Measurements from ENCODE around the gene FOXG1.

The FOXG1 gene

DNA sequence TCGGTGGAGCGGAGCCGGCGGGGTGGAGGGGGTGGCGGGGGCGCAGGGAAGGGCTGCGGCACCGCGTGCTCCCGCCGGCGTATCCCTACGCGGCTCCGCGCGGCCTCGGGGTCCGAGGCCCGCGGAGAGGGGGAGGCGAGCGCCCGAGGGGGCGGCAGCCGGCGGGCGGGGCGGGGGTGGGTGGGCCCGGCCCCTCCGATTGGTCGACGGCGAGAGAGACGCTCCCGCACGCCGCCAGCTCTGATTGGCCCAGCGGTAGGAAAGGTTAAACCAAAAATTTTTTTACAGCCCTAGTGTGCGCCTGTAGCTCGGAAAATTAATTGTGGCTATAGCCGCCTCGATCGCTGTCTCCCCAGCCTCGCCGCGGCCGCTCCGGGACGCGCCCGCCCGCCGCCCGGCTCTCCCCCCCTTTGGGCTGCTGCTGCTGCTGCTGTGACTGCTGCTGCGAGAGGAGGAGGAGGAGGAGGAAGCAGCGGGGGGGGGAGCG, at the start of gene FOXG1:
TSS of gene FOXG1 (plus strand) at position 319 of the 487 bp plus-strand sequence. CDS start 493 bp downstream, outside the sequence.
- DNase-seq (ENCODE audit: low read depth): peak; percentile 37

DNA sequence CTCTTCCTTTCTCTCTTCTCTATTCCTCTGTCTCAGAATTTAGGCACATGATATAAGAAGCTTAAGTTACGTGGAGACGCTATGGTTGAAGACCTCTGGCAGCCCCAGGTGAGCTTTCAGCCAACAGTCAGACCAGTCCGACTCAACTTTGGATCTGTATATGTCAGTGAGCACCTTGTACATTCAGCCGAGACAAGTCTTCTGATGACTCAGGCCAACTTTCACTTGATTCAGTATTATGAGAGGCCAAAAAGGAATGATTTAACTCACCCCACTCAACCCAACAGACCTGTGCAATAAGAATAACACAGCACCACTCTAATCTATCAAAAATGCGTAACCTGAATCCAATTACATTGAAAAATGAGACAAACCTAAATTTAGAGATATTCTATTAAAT, 47.5 kb upstream of the FOXG1 start:
- DNase-seq (ENCODE audit: low read depth): peak; percentile 22

DNA sequence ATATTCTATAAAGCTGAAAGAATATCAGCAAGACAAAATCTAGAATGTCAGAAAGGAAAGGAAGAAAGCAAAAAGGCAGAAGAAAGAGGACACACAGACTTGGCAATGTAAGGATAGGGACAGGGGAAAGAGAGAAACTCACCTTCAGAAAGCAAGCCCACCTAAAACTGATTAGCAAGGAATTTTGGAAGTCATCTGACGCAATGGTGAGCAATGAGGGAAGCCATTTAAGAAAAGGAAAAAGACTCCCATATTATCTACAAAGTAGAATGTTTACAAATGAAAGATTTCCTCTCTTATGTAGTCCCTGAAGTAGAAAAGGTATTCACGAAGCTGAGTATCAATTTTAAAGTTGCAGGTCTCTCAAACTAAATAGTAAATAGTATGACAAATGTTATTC, 35.2 kb upstream of the FOXG1 start:
- no peak for DNase-seq (ENCODE audit: low read depth)

DNA sequence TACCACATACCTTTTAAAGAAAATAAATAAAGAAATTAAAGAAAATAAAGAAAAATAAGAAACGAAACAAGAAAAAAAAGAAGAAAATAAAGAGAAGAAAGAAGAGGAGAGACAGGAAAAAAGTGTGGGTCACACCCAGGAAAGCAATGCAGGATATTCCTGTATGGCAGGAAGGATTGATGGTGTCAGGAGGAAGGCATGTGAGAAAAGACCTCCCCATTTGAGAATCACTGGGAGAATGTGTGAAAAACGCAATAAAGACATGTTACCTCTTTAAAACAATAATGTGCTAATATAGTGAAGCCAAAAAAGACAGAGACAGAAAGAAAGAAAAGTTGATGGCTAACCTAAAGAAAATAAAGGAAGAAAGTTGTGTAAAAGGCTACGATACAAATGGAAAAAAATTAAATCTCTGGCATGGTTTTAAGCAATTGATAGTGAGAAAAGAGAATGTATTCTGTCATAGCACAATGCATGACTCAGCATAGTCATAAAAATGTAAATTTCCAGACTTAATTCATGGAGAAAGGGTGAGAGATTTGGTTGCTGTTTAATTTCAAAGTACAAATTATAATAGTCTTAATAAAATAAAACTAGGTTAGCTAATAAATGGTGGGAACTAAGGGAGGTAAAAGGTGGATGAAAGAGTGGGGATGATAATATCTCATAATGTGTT, 24.3 kb upstream of the FOXG1 start:
- no peak for DNase-seq (ENCODE audit: low read depth)

DNA sequence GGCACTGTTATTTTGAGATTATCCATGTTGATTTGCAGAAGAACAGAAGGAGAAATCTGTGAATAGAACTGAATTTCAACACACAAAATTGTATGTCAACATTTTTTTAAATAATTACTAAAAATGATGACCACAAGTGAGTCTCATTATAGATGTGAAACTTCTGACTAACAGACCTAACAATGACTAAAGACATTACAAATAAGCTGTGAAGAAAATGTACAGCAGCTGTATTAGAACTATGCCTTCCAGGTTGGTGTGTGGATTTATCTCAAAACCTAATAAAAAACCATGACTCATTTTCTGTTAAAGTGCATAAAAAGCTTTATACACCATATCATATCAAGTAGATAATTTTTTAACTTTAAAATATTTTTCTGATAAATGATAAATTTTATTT, 22.5 kb upstream of the FOXG1 start:
- DNase-seq (ENCODE audit: low read depth): no peak

DNA sequence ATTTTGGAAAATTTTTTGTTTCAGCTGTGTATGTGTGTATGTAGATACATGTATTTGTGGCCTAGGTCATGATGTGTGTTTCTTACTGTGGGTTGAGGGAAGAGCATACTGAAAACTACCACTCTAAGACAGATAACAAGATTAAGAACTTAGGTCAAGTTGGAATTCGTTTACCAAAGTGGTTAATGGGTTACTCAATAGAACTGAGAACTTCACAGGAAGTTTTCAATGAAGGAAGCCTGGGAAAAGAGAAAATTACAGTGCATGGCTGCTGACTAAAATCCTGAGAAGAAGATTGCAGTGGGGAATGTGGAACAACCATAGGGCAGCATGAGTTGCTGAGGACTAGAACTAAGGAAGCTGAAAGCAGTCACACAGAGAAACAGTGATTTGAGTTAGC, 21.4 kb upstream of the FOXG1 start:
- DNase-seq (ENCODE audit: low read depth): peak; percentile 30

DNA sequence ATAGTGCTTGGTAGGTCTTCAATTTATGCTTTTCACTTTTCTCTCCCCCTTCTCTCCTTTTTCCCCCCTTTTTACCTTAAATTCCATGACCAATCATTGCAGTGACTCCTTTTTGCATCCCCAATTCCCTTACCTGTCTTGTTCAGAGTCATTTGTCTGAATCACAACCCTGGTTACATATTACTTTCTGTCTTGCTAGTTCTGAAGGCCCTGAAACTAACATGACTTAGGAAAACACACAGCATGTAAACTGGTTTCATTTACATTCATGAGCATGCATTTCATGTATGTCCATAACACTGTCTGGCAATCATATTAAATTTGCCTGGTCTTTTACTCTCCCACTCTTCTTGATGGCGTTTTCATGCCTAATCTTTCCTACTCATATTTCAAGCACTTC, 20.3 kb upstream of the FOXG1 start:
- DNase-seq (ENCODE audit: low read depth): no peak

DNA sequence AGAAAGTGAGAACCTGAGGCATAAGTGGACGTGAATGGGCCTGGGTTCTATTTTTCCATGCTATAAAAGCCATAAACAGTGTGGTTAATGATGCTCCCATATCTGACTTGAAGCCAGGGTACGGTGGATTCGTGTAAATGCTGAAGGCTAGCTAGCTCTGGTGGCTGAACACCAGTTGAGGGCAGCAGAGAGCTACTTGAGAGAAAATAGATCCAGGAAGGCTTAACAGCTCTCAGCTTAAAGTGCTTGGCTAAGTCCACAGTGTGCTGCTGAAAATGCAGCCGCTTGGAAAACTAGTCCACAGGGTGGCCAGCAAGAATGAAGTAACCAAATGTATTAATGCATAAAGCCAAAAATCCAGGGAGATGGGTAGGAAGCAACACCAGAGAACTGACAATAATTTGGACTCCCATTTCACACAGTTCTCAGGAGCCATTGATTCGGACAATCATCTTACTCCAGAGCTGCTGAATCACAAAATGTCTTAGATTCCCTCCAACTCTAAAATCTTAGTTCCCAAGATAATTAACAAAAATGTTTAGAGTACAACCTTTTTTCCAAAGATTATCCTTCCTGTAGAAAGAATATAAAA, 15.0 kb upstream of the FOXG1 start:
- DNase-seq (ENCODE audit: low read depth): peak; percentile 75

DNA sequence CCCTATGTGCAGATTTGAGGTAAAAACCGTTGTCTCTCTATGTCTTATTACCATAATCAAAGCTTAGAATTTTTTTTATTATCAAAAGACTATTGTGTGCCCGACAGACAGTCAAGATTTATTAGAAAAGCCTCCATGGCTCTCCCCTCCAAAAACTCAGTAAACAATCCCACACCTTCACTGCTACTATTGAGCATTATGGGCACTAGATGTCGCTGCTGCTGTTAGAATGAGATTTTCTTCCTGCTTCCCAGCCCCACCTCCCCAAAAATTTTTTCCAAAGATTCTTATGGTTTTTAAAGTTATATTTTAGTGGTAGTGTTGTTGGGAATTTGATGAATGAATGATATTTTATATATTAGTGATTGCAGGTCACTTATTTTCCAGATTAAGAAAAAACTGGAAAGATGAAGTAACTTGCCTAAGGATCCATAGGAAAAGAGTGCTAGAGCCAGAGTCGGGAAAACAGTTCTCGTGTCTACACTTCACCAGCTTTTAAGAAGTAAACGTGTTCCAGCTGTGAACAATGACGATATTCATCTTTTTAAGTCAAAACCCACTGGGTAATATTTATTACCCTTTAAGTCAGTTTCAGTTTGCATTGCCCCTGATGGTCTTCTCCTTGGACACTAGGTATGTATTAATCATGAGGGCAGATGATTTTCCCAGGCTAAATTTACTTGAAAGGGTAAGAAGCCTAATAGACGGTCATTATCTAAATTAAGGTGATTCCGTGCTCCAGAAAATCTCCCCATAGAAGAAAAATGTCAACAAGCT, 12.2 kb upstream of the FOXG1 start:
- DNase-seq (ENCODE audit: low read depth): peak; percentile 45

DNA sequence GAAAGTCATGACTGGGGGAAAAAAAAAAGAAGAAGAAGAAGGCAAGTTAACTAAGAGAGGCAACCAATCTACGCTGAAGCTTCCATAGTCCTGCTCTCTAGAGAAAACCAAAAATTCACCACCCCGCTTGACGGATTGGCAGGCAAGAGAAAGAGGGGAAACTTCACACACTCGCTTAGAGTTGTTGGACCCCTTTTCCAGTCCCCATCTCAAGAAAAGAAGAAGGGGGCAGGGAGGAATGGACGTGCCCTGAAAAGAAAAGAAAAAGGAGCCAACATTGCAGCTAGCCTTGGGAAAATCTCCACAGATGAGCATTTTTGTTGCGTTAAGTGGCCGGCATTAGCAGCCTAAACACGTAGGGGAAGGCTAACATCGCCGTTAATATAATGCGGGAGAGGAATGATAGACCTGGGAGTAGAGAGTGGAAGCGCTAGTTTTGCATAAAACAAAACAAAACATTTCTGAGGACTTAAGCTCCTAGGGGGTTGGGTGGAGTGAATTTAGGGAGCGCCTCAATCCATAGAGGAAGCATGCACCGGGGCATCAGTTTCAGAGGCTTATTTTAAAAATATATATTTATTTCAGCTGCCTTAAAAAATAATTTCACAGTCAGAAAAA, 11.3 kb upstream of the FOXG1 start:
- DNase-seq (ENCODE audit: low read depth): no peak

DNA sequence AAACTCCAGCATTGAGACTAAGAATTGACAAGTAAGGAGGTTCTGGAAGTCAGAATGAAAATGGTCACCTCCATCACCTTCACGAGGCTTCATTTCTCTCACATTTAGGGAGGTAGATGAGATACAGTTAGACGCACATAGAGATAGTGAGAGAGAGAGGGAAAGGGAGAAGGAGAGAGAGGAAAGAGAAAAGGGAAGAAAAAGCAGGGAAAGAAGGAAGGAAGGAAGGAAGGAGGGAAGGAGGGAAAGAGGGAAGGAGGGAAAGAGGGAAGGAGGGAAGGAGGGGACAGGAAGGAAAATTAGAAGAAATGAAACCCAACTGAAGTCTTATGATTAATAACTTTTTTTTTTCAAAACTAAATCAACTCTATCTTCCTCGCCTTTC, 10.7 kb upstream of the FOXG1 start:
- no peak for DNase-seq (ENCODE audit: low read depth)

DNA sequence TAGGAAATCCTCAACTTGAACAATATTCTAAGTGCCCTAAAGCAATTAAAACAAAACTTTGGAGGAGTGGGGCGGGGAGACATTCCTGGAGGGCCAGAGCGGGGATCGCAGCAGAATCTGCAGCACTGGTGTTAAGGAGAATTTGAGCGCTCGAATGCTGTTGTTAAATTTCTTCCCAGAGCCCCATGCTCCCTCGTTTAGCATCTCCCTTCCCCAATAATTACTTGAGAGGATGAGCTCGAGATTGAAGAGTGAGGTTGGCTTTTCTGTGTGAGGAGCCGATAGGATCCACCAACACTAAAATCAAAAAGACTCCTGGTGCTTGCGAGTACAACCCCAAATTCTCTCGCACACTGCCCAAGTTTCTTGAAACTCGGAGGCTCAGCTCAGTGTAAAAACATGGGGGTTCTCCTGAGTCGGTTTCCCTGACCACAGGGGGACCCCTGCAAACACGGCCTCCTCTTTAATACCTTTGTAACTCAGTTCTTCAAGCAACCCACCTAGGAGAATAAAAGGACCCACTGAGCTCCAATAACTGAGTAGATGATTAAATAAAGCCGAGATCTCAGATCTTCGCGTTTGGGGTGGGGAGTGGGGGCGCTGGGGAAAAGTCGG, 10.2 kb upstream of the FOXG1 start:
- no peak for DNase-seq (ENCODE audit: low read depth)

DNA sequence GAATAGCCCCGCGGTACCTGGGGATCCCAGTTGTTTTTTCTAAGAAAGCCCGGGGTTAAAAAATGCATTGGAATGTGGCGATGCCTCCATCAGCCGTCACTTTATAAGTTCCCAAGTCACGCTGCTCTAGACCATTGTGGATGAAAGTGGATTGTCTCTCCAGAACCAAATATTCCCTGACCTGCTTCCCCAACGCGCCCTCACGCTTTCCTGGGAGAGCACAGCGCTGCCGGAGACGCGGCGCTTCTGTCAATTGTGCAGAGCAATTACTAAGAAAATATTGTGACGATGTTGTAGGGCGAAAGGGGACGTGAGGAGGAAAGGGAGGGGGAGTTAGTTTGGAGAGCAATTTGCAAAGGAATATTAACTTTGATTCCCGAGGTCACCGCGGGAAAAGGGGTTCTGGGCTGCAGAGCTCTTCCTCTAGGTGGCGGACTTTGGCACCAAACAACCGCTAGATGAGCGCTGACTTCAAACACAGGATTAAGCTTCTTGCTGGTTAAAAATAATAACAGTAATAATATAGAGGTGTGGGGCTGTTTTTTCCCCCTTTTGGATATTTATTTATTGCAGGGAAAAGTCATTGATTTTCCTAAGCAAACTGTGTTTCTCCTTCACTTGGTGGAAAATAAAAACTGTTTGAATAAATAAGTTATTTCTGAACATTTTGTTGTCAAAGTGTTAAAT, 9.6 kb upstream of the FOXG1 start:
- peak; percentile 72 for DNase-seq (ENCODE audit: low read depth)

DNA sequence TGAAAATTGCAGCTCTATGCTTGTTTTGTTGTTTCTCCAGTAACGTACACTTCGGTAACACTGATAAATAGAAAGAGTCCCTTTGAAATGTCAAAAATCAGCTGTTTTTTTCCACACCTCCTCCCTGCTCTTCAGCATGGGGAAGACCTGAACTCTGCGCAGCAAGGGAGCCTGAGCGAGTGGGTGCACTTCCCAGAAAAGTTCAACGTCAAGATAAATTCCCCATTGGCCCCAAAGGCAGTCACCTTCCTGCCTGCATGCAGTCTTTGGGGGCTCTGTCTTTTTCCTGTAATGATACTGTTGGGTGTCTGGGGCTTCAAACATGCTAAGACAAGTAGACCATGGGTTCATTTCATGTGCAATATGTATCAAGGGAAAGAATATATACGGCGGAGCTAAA, 8.8 kb upstream of the FOXG1 start:
- DNase-seq (ENCODE audit: low read depth): no peak

DNA sequence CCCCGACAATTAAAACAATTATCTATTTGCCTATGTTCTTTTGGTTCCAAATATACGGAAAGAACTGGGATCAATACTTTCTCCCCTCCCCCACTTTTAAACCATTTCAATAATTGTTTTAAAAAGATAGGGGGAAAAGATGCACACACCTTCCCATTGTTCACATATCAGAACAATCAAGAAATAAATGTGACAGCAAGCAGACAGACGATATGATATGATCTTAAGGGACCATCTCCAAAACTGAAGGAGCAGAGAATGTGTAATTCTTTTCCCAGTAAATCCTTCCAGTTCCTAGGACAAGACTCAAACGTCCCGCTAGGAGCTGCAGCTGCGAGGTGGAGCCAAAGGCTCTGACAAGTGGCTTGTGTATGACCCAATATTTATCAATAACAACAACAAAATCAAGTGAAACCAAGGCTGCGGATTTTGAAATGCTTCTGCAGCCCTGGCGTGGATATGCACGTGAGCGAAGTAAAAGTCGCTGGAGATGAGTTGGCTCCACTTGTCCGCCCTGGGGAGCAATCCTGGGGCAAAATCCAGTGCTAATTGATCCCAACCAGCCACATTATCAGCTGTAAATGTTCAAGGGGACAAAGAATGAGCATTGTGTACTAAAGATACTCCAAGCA, 8.2 kb upstream of the FOXG1 start:
- no peak for DNase-seq (ENCODE audit: low read depth)

DNA sequence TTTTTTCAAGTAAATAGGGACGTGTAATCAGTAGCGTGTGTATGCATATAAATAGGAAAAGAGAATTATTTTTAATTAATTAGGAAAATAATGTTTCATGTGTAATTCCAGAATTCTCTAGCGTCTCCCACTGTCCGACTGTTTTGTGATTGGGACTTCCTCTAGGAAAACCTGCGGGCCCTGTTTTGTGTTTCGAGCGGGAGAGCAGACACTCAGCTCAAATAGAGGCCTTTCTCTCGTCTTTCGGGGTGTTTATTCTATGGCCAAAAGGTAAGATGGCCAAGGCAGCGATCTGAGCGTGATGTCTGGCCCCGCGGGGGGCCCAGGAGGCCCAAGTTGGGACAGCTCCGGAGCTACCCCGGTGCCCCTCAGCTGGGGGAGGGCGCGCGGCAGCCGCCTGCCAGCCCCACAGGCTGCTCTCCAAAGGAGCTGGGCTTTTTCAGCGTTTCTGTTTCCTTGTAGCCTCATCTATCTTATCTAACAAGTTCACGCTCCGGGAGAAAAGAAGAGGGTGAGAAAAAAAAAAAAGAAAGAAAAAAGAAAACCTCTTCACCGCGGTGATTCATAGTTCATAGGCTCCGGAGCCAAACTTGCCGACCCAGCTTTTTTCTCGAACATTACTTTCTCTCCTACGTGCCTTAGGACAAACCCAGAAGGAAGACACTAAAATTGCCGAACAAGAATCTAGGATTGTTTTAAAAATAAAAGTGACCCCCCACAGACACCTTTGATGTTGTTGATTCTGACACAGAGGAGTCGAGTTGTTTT, 7.5 kb upstream of the FOXG1 start:
- peak; percentile 25 for DNase-seq (ENCODE audit: low read depth)

DNA sequence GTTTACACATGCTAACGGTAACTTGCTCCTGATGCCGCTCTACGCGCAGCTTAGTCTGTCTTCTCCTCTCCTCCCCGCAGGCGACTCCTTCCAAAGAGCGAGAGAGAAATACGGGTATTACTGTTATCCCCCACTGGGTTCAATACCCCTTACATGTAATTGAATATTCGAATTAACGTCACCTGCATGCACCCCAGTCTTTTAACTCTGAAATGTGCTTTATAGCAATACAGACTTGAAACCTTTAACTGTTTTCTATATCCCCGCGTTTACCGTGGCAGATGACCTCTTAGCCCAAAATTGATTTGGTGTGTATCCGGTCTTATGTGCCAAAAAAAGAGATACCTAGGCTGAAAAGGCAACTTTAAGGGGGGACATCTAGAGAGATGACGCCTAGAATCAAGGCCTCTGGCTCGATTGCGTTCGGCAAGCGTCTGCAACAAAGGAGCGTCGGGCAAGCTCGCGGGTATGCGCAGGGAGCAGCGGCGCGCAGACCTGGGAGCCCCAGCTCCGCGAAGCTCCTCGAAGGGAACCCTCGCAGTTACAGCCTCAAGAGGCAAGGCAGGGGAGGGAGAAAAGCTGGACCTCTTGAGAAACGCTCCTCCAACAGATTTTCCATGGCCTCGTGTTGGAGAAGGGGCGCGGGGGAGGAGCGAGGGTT, 6.8 kb upstream of the FOXG1 start:
- DNase-seq (ENCODE audit: low read depth): no peak

DNA sequence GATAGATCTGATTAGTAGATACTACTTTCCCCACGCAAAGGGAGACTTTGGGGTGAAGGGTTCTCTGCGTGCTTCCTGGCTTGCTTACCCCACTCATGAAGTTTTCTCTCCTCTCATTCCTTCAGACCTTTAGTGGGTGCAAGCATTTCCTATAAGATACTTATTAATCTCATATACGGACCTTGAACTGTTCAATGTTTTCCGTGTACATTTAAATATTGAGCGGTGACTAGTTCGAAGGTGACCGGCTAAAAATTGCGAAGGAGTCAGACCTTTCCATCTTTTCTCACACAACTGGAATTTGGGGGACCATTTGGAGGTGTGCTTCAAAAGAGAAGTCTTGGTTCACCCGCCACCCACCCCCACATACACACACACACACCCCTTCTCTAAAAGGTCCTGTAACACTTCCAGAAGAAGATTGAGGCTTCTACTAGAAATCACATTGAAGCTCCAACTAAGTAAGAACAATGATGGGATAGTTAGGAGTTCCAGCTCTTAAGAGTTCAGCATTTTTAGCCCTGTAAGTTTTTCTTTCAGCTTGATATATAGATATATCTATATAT, 6.1 kb upstream of the FOXG1 start:
- no peak for DNase-seq (ENCODE audit: low read depth)

DNA sequence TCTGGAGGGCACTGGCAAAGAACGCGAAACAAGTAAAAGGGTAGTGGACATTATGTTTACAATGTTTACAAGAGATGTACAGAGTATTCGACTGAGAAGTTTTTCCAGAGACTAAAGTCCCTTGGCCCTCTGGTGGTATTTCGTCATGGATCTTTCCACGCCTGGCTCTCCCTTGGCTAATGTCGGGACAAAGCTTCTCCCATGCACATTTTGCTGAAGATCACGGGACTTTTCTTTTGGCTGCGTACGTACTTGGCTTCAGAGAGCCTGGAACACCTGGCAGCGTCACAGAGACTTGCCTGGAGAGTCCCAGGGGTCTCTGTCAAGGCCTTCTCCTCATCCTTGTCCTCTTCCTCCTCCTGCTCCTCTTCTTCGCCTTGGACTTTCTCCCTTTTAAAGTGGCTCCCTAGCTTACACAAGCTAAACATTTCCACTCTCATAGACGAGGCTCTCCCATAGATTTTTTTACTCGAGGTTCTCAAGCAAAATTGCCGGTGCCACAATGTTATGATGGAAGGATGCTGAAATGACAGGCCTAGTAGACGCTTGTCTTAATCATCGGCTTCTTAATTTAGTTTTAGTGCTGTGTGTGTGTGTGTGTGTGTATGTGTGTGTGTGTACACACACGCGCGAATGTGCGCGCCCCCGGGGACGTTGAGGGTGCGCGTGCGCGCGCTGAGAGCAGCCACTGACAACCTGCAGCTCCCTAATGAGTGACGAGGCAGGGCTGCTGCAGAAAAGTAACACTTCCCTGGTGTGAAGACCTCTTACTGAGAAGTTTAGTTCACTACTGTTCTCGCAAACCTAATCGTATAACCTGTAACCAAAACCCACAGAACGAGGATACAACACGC, 4.9 kb upstream of the FOXG1 start:
- no peak for DNase-seq (ENCODE audit: low read depth)
